Cardiac septum (tissue), 1 donor: Measurements from ENCODE around the gene TUBA4A. TPM values are rescaled to one million over a fixed set of nuclear protein-coding genes. Genes with fewer than 3 reads are reported as not detected.
"Not testable (repeated sequence)": the region's sequence is repeated elsewhere in the genome, so short reads cannot be mapped to it uniquely, and the experiment has no call there.

ENCODE experiments used
- DNase-seq: peaks from one replicate; pipeline ENCODE4 v3.0.0-alpha.2; 2020; ENCODE audit warnings: low spot score
- intact Hi-C: fragments of 100-400 bp; cut with DNase I; formaldehyde crosslinking; loops from one replicate; pipeline ENCODE4 v1.14.0; 2022
- microRNA-seq: library from miRNA; unstranded; fragments of <30 nt; microRNA quantifications from one replicate; pipeline ENCODE4 v1.2.0, GENCODE V29; 2020
- total RNA-seq: library from RNA; stranded (reverse); fragmentation: NEBNext Ultra II Directional; extraction: Animal tissue kit (Norgen Biotek cat#: 25700); gene quantifications from one replicate; pipeline ENCODE4 v1.2.1, GENCODE V29; 2021
- donor health status: DM: no; HTN: no; CAD: no.

The TUBA4A gene
- total RNA-seq, 1 donor from 2014 or later, result 164 TPM

- intact Hi-C loops, result loop anchor here (2.0 kb wide), 1 partner anchor 31 kb away; the partner anchor contains the start of gene CNPPD1
- no peak for DNase-seq
Measured at GRCh38 chr2:219207884-219208740, 45.6 kb downstream of the TUBA4A start.

- no peak for DNase-seq
Measured at GRCh38 chr2:219207134-219207883, 46.4 kb downstream of the TUBA4A start.

GRCh38 chr2:219206328-219207133, 47.2 kb downstream of the TUBA4A start, which contains the start of gene ZFAND2B:
Gene ZFAND2B (plus strand): TSS chr2:219206782. CDS start chr2:219206988, 206 bp downstream.
- intact Hi-C loops, result loop anchor here (1.0 to 2.0 kb wide), 3 partner anchors 30 to 46 kb away; partner anchors contain the start of genes CNPPD1, GLB1L, NHEJ1 and STK16
- peak; percentile 98 for DNase-seq

More at GRCh38 chr2:219207134-219207883, 46.4 kb downstream of the TUBA4A start:
- intact Hi-C loops, result loop anchor here (2.0 kb wide), 1 partner anchor 31 kb away; the partner anchor contains the start of gene CNPPD1

GRCh38 chr2:219205981-219206327, 47.8 kb downstream of the TUBA4A start:
- no peak for DNase-seq
- intact Hi-C loops, result loop anchor here (1.0 to 2.0 kb wide), 3 partner anchors 29 to 46 kb away; partner anchors contain the start of genes CNPPD1, GLB1L, NHEJ1 and STK16

- intact Hi-C loops, result no loop called here
- DNase-seq, result no peak
Measured at GRCh38 chr2:219205165-219205538, 48.6 kb downstream of the TUBA4A start.

GRCh38 chr2:219204425-219205164, 49.1 kb downstream of the TUBA4A start:
- intact Hi-C loops, result no loop called here
- DNase-seq, result no peak

GRCh38 chr2:219201331-219201730, 52.4 kb downstream of the TUBA4A start:
- intact Hi-C loops, DNase-seq: not testable (repeated sequence)

GRCh38 chr2:219200502-219201326, 53.0 kb downstream of the TUBA4A start:
- intact Hi-C loops, DNase-seq: not testable (repeated sequence)

Small RNA genes lying within 50 kb of the gene (microRNA-seq; reads per million reads assigned to microRNA genes)
- gene MIR153-1, result not detected

Other genes starting within 250 kb of the TUBA4A start
- gene CFAP65, start 212.4 kb downstream of the TUBA4A start, total RNA-seq, result not detected
- not detected for gene IHH, start 193.0 kb downstream of the TUBA4A start, total RNA-seq
- gene NHEJ1, start 93.1 kb downstream of the TUBA4A start, total RNA-seq, result 6.7 TPM
- gene SLC23A3, start 83.9 kb downstream of the TUBA4A start, total RNA-seq, result 0.48 TPM
- 67.6 TPM for gene CNPPD1, start 77.0 kb downstream of the TUBA4A start, total RNA-seq
- gene RETREG2, start 75.6 kb downstream of the TUBA4A start, total RNA-seq, result 31.2 TPM
- gene ZFAND2B, start 47.1 kb downstream of the TUBA4A start, total RNA-seq, result 23.9 TPM
- 17.4 TPM for gene ABCB6, start 35.0 kb downstream of the TUBA4A start, total RNA-seq
- gene ATG9A, start 24.3 kb downstream of the TUBA4A start, total RNA-seq, result 66.3 TPM
- 22.4 TPM for gene ANKZF1, start 24.1 kb downstream of the TUBA4A start, total RNA-seq
- gene GLB1L, start 8.5 kb downstream of the TUBA4A start, total RNA-seq, result 2.0 TPM
- 16.3 TPM for gene STK16, start 8.4 kb downstream of the TUBA4A start, total RNA-seq
- not detected for gene TUBA4B, start 675 bp downstream of the TUBA4A start, total RNA-seq
- gene DNAJB2, start 25.4 kb upstream of the TUBA4A start, total RNA-seq, result 78.0 TPM
- 0.97 TPM for gene PTPRN, start 55.5 kb upstream of the TUBA4A start, total RNA-seq
- not detected for gene RESP18, start 78.8 kb upstream of the TUBA4A start, total RNA-seq
- gene DNPEP, start 134.0 kb upstream of the TUBA4A start, total RNA-seq, result 47.2 TPM
- gene DES, start 164.5 kb upstream of the TUBA4A start, total RNA-seq, result 21,230 TPM
- gene SPEG, start 180.9 kb upstream of the TUBA4A start, total RNA-seq, result 199 TPM
- gene GMPPA, start 245.0 kb upstream of the TUBA4A start, total RNA-seq, result 22.6 TPM